ENCODE data around the gene KIAA1958.

KIAA1958 gene

DNA sequence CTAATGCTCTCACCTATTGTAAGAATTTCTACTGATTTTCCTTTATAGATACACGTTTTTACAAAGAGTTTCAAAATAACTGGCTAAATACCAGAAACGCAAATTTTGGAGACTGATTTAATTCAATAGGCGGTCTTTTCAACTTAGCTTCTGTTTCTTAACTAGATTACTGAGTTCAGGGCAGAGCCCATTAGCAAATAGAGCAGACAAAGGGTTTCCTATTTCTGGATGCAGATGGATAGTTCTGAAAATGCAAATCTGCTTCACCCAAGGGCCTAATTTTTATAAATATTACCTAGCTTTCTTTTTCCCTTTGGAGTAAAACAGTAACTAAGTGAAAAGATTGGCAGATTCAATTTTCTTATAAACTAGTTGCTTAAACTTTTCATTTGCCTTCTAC, 13.6 kb upstream of the KIAA1958 start:
- no peak overlapping the region for H3K9ac ChIP-seq (ENCODE audit: low read length)
- no peaks in the 10 kb centered on the region for H3K36me3 ChIP-seq (ENCODE audit: control insufficient read depth, low read depth, low read length)
- peaks cover 15% of the 10 kb centered on the region for H3K4me1 ChIP-seq (ENCODE audit: control insufficient read depth, low read depth, low read length)
- H3K4me3 ChIP-seq (ENCODE audit: low read length), result no peak overlapping the region
- H3K9me3 ChIP-seq (ENCODE audit: control insufficient read depth, low read depth, low read length), result peaks cover 4% of the 10 kb centered on the region
- no peak overlapping the region for H3K27ac ChIP-seq (ENCODE audit: low read length)
- no peaks in the 10 kb centered on the region for H3K27me3 ChIP-seq (ENCODE audit: control insufficient read depth, insufficient read depth, low read length)

DNA sequence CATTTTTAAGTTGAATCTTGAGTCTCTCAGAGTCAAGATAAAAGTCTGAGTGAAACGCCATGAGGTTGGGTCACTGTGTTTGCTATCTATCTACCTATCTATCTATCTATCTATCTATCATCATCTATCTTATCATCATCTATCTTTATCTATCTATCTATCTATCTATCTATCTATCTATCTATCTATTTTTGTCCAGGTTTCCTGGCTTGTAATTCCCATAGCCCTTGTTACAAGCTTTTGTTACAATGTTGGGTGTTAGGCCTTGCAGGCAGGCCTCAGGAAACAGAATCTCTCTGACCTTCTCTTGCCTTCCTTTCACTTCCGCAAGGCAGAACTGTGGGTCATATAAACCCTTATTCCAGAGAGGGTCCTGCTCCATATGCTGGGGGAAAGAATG, 12.6 kb upstream of the KIAA1958 start:
- H3K36me3 ChIP-seq (ENCODE audit: control insufficient read depth, low read depth, low read length), result no peaks in the 10 kb centered on the region
- no peak overlapping the region for H3K27ac ChIP-seq (ENCODE audit: low read length)
- H3K9ac ChIP-seq (ENCODE audit: low read length), result no peak overlapping the region

DNA sequence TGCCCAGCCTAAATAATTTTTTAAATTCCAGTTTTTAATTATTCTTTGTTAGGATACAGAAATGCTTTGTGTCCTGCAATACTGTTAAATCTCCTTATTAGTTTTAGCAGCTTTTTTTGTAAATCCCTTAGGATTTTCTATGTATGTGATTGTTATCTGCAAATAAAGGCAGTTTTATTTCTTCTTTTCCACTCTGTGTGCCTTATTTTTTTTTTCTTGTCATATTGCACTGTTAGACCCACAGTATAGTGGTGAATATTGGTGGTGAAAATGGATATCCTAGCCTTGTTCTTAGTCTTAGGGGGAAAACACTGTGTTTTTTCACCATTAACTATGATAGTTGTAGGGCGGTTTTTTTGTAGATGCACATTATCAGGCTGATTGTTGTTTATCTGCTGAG, 11.3 kb upstream of the KIAA1958 start:
- no peaks in the 10 kb centered on the region for H3K27me3 ChIP-seq (ENCODE audit: control insufficient read depth, insufficient read depth, low read length)
- H3K27ac ChIP-seq (ENCODE audit: low read length), result no peak overlapping the region
- no peaks in the 10 kb centered on the region for H3K36me3 ChIP-seq (ENCODE audit: control insufficient read depth, low read depth, low read length)
- H3K4me1 ChIP-seq (ENCODE audit: control insufficient read depth, low read depth, low read length), result peaks cover 15% of the 10 kb centered on the region
- no peak overlapping the region for H3K9ac ChIP-seq (ENCODE audit: low read length)
- H3K9me3 ChIP-seq (ENCODE audit: control insufficient read depth, low read depth, low read length), result peaks cover 4% of the 10 kb centered on the region
- no peak overlapping the region for H3K4me3 ChIP-seq (ENCODE audit: low read length)

More for the DNA sequence above, 12.6 kb upstream of the KIAA1958 start:
- Histone ChIP-seq H3K9me3 (ENCODE audit: control insufficient read depth, low read depth, low read length) (peaks cover 4% of the 10 kb centered on the region), H3K4me1 (ENCODE audit: control insufficient read depth, low read depth, low read length) (peaks cover 15% of the 10 kb centered on the region), H3K27me3 (ENCODE audit: control insufficient read depth, insufficient read depth, low read length) (no peaks in the 10 kb centered on the region), H3K4me3 (ENCODE audit: low read length) (no peak overlapping the region)

DNA sequence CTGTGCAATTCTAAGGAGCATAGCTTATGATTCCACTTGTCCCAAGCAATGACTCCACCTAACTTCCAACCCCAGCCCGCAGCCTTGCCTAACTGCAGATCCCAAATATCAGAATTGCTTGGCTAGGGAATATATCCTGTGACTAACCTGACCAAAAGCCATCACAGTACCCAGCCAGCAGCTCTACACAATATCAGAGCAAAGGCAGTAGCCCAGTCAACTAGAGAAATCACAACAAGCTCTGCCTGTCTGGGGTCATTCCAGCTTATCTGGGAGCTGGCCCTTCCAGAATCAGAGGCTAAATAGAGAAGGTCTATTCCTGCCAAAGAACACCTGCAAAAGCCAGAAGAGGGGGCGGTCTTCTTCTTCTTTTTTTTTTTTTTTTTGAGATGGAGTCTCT, 9.3 kb upstream of the KIAA1958 start:
- Histone ChIP-seq H3K4me1 (ENCODE audit: control insufficient read depth, low read depth, low read length) (peaks cover 10% of the 10 kb centered on the region), H3K9me3 (ENCODE audit: control insufficient read depth, low read depth, low read length) (peaks cover 4% of the 10 kb centered on the region)

DNA sequence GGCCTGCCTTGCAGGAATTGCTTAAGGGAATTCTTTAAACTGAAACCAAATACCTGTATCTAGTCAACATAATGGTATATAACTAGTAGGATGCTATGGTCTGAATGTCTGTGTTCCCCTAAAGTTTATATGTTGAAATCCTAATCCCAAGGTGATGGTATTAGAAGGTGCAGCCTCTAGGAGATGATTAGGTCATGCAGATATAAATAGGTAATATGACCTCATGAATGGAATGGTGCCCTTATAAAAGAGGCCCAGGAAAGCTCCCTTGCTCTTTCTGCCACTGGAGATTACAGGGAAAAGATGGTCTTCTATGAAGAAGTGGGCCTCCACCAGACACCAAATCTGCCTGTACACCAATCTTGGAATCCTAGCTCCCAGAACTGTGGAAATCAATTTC, 7.4 kb upstream of the KIAA1958 start:
- Histone ChIP-seq H3K36me3 (ENCODE audit: control insufficient read depth, low read depth, low read length) (no peaks in the 10 kb centered on the region), H3K27me3 (ENCODE audit: control insufficient read depth, insufficient read depth, low read length) (no peaks in the 10 kb centered on the region), H3K4me3 (ENCODE audit: low read length) (no peak overlapping the region), H3K4me1 (ENCODE audit: control insufficient read depth, low read depth, low read length) (no peaks in the 10 kb centered on the region), H3K27ac (ENCODE audit: low read length) (no peak overlapping the region), H3K9me3 (ENCODE audit: control insufficient read depth, low read depth, low read length) (peaks cover 4% of the 10 kb centered on the region), H3K9ac (ENCODE audit: low read length) (no peak overlapping the region)

More for the DNA sequence above, 9.3 kb upstream of the KIAA1958 start:
- Histone ChIP-seq H3K9ac (ENCODE audit: low read length) (no peak overlapping the region), H3K4me3 (ENCODE audit: low read length) (no peak overlapping the region), H3K27ac (ENCODE audit: low read length) (no peak overlapping the region), H3K27me3 (ENCODE audit: control insufficient read depth, insufficient read depth, low read length) (no peaks in the 10 kb centered on the region), H3K36me3 (ENCODE audit: control insufficient read depth, low read depth, low read length) (no peaks in the 10 kb centered on the region)

DNA sequence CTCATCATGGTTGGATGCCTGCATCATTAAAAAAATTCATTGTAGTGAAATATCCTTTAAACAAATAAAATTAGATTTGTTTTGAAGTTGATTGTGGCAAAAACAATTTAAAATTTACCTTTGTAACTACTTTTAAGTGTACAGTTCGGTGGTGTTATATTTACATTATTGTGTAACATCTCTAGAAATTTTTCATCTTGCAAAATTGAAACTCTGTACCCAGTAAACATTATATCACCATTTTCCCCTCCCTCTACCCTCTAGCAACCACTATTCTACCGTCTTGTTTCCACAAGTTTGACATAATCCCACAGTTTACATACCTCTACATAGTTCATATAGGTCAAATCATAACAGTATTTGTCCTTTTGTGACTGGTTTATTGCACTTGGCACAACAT, 2.0 kb upstream of the KIAA1958 start:
- no peaks in the 10 kb centered on the region for H3K36me3 ChIP-seq (ENCODE audit: control insufficient read depth, low read depth, low read length)
- no peaks in the 10 kb centered on the region for H3K27me3 ChIP-seq (ENCODE audit: control insufficient read depth, insufficient read depth, low read length)
- no peak overlapping the region for H3K4me3 ChIP-seq (ENCODE audit: low read length)
- peaks cover 18% of the 10 kb centered on the region for H3K4me1 ChIP-seq (ENCODE audit: control insufficient read depth, low read depth, low read length)
- no peak overlapping the region for H3K9ac ChIP-seq (ENCODE audit: low read length)
- H3K9me3 ChIP-seq (ENCODE audit: control insufficient read depth, low read depth, low read length), result no peaks in the 10 kb centered on the region
- H3K27ac ChIP-seq (ENCODE audit: low read length), result no peak overlapping the region

DNA sequence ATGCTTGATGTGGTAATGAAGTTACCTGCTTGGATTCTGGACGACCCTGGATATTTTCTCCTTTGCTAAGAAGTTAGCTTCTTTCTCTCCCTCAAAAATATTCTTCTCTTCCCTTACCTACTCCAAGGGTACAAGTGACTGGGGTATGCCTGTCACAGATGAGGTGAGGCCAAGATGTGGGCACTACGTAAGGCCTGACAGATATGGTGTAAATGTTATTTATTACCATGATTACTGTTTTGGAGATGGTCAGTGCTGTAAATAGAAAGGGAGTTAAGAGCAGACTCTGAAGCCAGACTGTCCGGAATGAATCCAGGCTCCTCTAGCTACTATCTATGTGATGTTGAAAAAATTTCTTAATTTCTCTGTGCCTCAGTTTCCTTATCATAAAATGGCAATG, 1.1 kb upstream of the KIAA1958 start:
- Histone ChIP-seq H3K4me3 (ENCODE audit: low read length) (peak overlapping the region; percentile 98), H3K27me3 (ENCODE audit: control insufficient read depth, insufficient read depth, low read length) (no peaks in the 10 kb centered on the region), H3K36me3 (ENCODE audit: control insufficient read depth, low read depth, low read length) (no peaks in the 10 kb centered on the region), H3K27ac (ENCODE audit: low read length) (no peak overlapping the region), H3K4me1 (ENCODE audit: control insufficient read depth, low read depth, low read length) (peaks cover 27% of the 10 kb centered on the region), H3K9ac (ENCODE audit: low read length) (peak overlapping the region; percentile 85), H3K9me3 (ENCODE audit: control insufficient read depth, low read depth, low read length) (no peaks in the 10 kb centered on the region)

DNA sequence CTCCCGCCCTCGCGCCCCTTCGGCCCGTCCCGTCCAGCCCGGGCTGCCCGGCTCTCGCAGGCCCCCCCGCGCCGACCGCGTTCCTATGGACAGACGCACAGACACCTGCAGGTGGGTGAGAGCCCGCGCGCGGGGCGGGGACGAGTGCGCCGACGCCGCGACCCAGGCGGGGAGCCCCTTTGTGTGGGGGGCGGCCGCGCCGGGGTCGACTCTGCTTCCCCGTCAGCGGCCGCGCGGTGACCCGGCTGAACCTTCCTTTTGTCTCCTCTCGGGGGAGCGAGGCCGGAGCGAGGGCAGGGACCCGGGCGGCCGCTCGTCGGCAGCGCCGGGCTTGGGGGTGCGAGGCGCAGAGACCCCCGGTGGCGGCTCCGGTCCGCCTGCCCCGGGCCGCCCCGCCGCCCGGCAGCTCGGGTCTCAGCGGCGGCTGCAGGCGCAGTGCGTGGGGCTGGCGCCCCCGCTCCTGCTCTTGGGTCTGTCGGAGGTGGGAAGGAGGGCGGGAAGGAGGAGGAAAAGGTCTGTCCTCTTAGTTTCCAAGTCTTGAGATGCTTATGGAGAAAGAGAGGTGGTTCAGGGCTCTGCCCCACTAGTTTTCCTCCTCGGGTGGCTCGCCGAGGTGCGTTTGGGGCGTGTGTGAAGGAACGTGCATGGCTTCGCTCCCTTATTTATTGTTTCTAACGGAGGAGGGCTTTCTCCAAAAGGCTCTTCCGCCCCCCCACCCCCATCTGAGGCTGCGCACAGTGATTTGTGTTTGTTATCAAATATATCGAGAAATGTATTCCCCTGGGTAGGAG, 576 bp downstream of the KIAA1958 start:
- H3K4me3 ChIP-seq (ENCODE audit: low read length), result peak overlapping the region; percentile 94
- no peaks in the 10 kb centered on the region for H3K27me3 ChIP-seq (ENCODE audit: control insufficient read depth, insufficient read depth, low read length)
- peak overlapping the region; percentile 63 for H3K27ac ChIP-seq (ENCODE audit: low read length)
- H3K36me3 ChIP-seq (ENCODE audit: control insufficient read depth, low read depth, low read length), result peaks cover under 1% of the 10 kb centered on the region
- H3K4me1 ChIP-seq (ENCODE audit: control insufficient read depth, low read depth, low read length), result peaks cover 33% of the 10 kb centered on the region
- H3K9ac ChIP-seq (ENCODE audit: low read length), result peak overlapping the region; percentile 89
- H3K9me3 ChIP-seq (ENCODE audit: control insufficient read depth, low read depth, low read length), result no peaks in the 10 kb centered on the region

DNA sequence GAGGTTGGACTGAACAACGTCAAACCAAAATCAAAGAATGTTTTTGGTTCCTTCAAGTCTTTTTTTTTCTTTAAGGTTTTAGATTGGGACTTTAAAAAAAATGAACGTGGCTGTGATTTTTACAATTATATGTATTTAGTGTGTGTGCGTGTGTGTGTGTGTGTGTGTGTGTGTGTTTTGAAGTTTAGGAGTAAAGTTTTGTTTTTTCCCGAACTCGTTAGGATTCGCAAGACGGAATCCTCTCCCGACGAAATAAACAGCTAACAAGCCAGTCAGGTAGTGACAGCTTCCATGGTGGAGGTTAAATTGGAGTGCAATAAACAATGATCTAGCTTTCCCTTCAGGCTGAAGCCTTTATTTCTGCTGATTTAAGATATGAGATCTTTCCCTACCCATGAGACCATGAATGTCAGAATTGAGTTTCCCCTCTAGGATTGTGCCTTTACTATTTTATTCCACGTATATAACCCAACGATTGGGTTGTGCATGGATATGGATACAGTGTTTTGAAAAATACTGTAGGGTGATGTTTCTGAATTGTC, 1.2 kb downstream of the KIAA1958 start:
- H3K36me3 ChIP-seq (ENCODE audit: control insufficient read depth, low read depth, low read length), result peaks cover 5% of the 10 kb centered on the region
- peak overlapping the region; percentile 89 for H3K9ac ChIP-seq (ENCODE audit: low read length)
- H3K4me1 ChIP-seq (ENCODE audit: control insufficient read depth, low read depth, low read length), result peaks cover 33% of the 10 kb centered on the region
- H3K27ac ChIP-seq (ENCODE audit: low read length), result peak overlapping the region; percentile 63
- no peaks in the 10 kb centered on the region for H3K27me3 ChIP-seq (ENCODE audit: control insufficient read depth, insufficient read depth, low read length)
- H3K4me3 ChIP-seq (ENCODE audit: low read length), result peak overlapping the region; percentile 94
- no peaks in the 10 kb centered on the region for H3K9me3 ChIP-seq (ENCODE audit: control insufficient read depth, low read depth, low read length)

DNA sequence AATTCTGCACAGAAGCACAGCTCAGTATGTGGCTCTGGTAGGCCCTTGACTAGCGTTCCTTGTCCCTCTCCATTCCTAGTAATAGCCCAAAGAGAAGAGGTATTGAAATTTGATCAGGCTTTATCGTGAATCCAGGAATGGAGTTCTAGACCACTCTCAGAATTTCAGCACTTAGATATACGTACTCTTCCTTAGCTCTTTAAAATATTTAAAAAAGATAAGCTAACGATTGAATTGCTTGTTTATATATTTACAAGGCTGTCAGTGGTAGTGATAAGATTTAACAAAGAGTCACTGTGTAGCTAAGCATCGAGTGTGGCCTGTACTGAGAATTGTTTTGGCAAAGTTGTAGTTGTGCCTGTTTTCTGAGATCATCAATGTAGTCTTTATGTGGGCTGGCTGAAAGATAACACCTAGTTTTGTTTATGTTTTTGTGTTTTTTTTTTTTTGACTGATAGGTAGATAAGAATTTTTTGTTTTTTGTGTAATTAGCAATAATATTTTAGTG, 2.5 kb downstream of the KIAA1958 start:
- Histone ChIP-seq H3K4me1 (ENCODE audit: control insufficient read depth, low read depth, low read length) (peaks cover 33% of the 10 kb centered on the region), H3K9me3 (ENCODE audit: control insufficient read depth, low read depth, low read length) (peaks cover 7% of the 10 kb centered on the region), H3K36me3 (ENCODE audit: control insufficient read depth, low read depth, low read length) (peaks cover 16% of the 10 kb centered on the region), H3K27ac (ENCODE audit: low read length) (no peak overlapping the region), H3K27me3 (ENCODE audit: control insufficient read depth, insufficient read depth, low read length) (no peaks in the 10 kb centered on the region), H3K4me3 (ENCODE audit: low read length) (peak overlapping the region; percentile 94), H3K9ac (ENCODE audit: low read length) (no peak overlapping the region)

DNA sequence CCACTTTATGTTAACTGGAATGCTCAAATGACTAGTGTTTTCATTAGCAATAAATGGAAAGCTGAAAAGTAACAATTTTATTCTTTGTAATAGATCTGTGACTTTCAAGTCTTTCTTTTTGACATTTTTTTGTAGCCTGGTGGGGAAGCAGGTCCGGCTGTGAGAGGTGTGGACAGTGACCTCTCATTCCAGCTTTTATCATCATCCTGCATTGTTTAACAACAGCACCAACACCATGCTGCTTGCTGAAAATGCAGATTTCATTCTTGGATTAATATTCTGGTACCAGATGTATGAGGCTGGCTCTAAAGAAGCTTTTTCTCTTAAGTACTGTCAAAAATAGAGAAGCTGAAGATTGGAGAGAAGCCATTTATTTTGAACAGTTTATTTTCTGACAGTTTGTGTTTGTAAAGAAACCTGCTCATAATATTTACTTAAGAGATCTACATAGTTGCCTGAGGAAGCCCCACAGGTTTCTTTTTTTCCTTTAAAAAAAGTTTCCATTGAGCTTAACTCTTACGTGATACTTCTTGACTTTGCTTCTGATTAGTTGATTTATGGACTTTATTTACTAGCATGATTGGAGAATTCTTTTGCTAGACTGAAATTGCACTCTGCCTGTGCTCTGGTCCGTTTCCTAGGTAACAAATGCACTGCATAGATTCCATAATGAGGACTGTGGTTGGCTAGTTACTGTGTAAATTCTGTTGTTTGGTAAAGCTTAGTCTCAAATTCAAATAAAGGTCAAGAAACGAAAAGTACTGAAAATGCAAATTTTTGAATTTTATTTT, 3.4 kb downstream of the KIAA1958 start:
- H3K9me3 ChIP-seq (ENCODE audit: control insufficient read depth, low read depth, low read length), result peaks cover 12% of the 10 kb centered on the region
- H3K36me3 ChIP-seq (ENCODE audit: control insufficient read depth, low read depth, low read length), result peaks cover 16% of the 10 kb centered on the region
- H3K4me3 ChIP-seq (ENCODE audit: low read length), result peak overlapping the region; percentile 24
- no peak overlapping the region for H3K9ac ChIP-seq (ENCODE audit: low read length)
- H3K4me1 ChIP-seq (ENCODE audit: control insufficient read depth, low read depth, low read length), result peaks cover 33% of the 10 kb centered on the region
- no peak overlapping the region for H3K27ac ChIP-seq (ENCODE audit: low read length)
- H3K27me3 ChIP-seq (ENCODE audit: control insufficient read depth, insufficient read depth, low read length), result no peaks in the 10 kb centered on the region

All from iPS-18a (cell line).